ENCODE data around the gene DCN.

DCN gene

GRCh38 chr12:91100906-91101305, 81.7 kb downstream of the DCN start:
- DNase-seq (ENCODE audit: low read depth), result no peak

DNA sequence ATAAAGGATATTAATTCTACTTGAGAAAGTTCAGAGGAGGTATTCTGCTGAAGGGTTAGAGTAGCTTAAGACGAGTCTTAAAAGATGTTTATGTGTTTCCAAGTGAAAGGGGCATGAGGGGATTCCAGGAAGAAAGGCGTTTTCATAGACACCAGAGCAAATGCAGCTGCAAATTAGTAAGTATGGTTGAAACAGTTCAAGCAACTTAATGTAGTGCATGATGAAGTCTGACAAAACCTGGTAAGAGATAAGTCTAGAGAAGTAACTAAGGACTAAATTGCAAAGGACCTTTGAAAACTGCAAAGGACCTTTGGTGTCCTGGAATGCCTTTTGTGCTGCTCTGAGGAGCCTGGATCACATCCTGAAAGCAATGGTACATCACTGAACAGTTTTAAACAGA, 82.8 kb downstream of the DCN start:
- no peak for DNase-seq (ENCODE audit: low read depth)

DNA sequence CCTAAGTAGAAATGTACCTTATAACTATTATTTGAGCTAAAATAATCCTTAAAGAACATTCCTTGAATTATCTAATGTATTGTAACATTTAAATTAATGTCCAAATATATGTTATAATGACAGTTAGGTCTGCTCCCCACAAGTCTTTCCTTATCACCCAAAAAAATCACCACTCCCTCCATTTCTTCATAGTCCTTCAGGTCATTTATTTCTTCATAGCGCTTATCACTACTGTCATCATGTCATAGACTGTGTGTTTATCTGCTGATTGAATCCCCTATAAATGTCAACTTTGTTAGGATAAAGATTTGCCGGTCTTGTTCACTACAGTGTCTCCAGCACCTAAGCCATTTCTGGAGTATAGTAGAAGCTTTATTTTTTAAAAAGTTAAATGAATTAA, 83.3 kb downstream of the DCN start:
- no peak for DNase-seq (ENCODE audit: low read depth)

GRCh38 chr12:91098941-91099340, 83.7 kb downstream of the DCN start:
- DNase-seq (ENCODE audit: low read depth), result no peak

DNA sequence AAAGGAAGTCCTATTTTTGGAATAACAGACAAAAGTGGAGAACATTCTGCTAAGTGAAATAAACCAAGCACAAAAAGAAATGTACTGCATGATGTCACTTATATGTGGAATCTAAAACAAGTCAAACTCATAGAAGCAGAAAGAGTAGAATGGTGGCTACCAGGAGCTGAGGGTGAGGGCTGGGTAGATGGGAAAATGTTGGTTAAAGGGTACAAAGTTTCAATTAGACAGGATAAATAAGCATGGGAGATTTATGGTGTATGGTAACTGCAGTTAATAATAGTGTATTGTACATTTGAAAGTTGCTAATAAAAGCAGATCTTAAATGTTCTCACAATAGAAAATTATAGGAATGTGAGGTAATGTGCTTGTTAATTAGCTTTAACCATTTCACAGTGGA, 84.2 kb downstream of the DCN start:
- DNase-seq (ENCODE audit: low read depth), result no peak

DNA sequence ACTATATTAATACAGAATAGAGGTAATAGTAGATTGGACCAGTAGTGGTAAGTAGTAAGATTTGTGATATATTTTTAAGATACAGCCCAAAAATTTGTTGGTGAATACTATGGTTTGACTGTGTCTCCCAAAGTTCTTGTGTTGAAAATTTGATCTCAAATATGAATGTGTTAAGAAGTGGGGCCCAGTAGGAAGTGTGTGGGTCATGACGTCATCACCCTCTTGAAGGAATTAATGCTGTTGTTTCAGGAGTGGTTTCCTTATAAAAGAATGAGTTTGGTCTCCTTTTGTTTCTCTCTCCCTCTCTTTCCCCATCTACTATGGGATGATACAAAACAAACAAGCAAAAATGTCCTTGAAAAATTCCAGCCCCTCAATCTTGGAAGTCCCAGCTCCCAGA, 87.7 kb downstream of the DCN start:
- DNase-seq (ENCODE audit: low read depth), result no peak

GRCh38 chr12:91094032-91094662, 88.5 kb downstream of the DCN start:
- no peak for DNase-seq (ENCODE audit: low read depth)

GRCh38 chr12:91093341-91093740, 89.3 kb downstream of the DCN start:
- DNase-seq (ENCODE audit: low read depth), result no peak

DNA sequence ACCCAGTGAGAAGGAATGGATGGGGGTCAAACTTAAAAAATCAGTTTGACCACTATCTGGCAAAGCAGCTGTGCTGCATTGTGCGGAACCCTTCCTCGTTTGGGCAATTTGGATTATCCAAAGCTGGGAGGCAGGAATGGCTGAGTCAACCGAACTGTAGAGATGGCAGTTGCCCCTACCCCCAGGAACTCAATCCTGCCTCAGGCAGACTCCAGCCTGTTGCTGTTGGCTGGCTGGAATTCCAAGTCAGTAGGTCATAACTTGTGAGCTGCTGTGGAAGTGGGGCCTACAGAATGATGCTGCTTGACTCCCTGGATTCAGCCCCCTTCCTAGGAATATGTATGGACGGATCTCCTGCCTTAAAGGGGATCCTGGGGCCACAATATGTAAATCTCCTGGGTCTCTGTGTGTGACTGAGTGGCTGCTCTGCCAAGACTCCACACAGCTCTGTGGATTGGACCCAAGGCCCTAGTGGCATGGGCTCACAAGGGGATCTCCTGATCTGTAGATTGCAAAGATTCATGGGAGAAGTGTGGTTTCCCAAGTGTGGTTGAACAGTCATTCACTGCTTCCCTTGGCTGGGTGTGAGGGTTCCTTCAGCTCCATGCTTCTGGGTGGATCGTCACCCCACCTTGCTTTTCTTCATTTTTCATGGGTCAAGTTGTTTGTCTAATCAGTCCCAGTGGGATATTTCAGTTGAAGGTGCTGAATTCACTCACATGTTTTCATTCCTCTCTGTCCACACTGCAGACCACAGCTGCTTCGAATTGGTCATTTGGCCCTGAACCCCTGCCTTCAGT, 90.5 kb downstream of the DCN start:
- DNase-seq (ENCODE audit: low read depth), result no peak

Measured in stimulated activated CD8-positive, alpha-beta memory T cell treated with anti-CD3 and anti-CD28 coated beads, Interleukin-15, amount 100 ng/mL, for 1 hour (primary cell).